ENCODE measurements around the gene KCNQ1.

- TF ChIP-seq, protein P1, sequence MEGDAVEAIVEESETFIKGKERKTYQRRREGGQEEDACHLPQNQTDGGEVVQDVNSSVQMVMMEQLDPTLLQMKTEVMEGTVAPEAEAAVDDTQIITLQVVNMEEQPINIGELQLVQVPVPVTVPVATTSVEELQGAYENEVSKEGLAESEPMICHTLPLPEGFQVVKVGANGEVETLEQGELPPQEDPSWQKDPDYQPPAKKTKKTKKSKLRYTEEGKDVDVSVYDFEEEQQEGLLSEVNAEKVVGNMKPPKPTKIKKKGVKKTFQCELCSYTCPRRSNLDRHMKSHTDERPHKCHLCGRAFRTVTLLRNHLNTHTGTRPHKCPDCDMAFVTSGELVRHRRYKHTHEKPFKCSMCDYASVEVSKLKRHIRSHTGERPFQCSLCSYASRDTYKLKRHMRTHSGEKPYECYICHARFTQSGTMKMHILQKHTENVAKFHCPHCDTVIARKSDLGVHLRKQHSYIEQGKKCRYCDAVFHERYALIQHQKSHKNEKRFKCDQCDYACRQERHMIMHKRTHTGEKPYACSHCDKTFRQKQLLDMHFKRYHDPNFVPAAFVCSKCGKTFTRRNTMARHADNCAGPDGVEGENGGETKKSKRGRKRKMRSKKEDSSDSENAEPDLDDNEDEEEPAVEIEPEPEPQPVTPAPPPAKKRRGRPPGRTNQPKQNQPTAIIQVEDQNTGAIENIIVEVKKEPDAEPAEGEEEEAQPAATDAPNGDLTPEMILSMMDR (conservative IDR thresholded peaks at IDR 0.05), result no peak
- no peak for TF ChIP-seq EZH2 (IDR thresholded peaks at IDR 0.05; ENCODE audit: low read depth)
These were observed 412.5 kb downstream of the KCNQ1 start for GRCh38 chr11:2857276-2857675.
